GM21717 (cell line): ENCODE measurements around the gene DNAJC8.
A peak's percentile ranks its signal among the peaks of the same experiment; 100 is the strongest.

Source experiments
- ATAC-seq: cut with Tn5 transposase; IDR thresholded peaks from one replicate; pipeline ENCODE4 v1.9.1; 2021; ENCODE audit warnings: mild to moderate bottlenecking, moderate library complexity; ENCODE audit not compliant: unreplicated experiment

Gene DNAJC8, protein sequence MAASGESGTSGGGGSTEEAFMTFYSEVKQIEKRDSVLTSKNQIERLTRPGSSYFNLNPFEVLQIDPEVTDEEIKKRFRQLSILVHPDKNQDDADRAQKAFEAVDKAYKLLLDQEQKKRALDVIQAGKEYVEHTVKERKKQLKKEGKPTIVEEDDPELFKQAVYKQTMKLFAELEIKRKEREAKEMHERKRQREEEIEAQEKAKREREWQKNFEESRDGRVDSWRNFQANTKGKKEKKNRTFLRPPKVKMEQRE

DNA sequence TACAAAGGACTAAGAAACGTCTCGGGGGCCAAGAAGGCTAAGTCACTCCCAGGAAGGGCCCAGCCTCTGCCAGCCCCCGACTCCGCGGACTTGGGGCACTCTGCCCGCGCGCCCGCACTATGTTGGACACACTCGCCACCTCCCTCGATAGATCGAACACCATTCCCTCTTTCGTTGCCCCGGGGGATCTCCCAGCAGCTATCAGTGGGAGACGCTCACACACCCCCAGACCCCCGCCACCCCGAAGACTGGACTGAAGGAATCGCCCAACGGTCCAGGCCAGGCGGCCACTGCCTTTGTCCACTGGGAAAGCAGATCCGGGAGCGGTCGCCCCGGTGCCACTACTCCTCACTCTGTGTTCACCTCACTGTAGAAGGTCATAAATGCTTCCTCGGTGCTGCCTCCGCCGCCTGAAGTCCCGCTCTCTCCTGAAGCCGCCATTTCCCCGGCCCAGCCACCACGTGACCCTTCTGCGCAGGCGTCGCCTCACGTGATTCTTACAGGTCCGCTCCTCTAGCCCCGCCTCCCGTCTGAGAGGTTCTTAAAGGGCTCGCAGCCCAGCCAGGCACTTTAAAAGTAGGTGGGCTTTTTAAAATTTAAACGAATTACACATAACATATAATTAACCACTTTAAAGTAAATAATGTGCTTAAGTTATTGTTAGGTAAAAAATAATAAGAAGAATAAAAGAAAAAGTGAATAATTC, at the start of gene DNAJC8:
DNAJC8 (minus strand) TSS at position 472 of the 706 bp plus-strand sequence; CDS start at position 441, 31 bp downstream.
- ATAC-seq = peak; percentile 39

DNA sequence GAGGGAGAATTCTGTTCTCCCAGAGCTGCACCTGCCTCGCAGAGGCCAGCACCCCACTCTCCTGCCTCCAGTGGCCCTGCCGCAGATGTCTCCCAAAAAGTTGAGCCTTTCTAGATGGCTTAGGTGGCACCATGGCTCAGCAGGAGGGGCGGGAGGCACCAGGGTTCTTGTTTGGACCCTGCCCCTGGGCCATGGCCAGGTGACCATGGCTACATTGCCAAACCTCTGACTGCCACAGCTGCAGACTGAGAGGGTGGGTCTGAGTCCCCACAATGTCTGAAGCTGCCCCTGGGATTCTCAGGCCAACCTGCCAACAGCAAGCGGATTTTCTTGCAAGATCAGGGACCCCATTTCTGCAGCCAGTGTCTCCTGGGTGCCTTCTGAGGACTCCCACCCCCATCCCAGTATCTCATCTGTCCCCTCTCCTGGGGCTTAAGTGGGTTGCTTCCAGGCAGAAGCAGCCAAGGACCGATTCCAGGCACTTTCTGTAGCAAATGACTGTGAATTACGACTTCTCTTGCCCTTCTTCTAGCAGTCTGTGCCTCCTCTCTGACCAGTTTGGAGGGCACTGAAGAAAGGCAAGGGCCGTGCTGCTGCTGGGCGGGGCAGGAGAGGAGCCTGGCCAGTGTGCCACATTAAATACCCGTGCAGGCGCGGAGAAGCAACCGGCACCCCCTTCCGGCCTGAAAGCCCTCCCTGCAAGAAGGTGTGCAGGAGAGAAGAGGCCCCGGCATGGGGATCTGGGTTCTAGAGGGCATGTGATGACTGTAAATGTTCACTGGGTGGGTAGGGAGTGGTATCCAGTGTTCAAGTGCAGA, 49.0 kb upstream of the DNAJC8 start:
- no peak for ATAC-seq

DNA sequence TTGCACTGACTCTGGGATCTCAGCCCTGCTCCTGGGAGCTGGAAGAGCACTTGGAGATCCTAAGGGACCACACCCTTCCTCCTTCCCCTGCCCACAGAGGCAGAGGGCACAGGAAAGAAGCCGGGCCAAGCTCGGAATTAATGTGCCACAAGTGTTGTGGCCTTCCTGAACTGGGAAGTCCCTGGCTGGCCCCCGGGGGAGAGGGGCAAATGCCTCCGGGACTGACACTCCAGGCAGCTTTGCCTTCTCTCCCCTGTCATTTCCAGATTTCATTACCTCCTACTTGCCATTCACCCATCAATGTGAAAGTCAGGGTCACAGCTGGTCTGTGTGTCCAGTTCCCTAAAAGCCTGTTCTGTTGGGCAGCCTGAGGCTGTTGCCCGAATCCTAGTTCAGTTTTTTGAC, 48.1 kb upstream of the DNAJC8 start:
- no peak for ATAC-seq

DNA sequence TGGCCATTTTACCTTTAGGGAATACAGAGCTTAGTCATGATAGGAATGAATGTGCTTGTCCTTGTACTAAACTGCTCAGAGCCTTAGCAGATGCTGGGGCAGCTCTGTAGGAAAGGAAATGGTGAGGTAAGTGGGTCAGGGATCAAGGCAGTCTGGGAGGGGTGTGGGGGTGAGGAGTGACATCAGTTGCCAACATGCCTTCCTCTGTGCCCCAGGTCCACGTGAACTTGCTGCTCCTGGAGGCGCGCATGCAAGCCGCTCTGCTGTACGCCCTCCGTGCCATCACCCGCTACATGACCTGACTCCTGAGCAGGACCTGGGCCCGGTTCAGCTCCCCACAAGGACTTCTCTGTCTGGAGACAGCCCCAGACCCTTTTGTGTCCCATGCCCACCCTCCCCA, 47.7 kb upstream of the DNAJC8 start:
- no peak for ATAC-seq

DNA sequence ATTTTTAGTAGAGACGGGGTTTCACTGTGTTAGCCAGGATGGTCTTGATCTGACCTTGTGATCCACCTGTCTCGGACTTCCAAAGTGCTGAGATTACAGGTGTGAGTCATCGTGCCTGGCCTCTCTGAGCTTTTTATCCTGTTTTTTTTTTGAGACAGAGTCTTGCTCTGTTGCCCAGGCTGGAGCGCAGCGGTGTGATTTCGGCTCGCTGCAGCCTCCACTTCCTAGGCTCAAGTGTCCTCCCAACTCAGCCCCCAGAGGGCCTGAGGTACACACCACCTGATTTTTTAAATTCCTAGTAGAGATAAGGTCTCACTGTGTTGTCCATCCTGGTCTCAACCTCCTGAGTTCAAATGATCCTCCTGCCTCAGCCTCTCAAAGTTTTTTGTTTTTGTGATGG, 46.9 kb upstream of the DNAJC8 start:
- ATAC-seq = no peak

DNA sequence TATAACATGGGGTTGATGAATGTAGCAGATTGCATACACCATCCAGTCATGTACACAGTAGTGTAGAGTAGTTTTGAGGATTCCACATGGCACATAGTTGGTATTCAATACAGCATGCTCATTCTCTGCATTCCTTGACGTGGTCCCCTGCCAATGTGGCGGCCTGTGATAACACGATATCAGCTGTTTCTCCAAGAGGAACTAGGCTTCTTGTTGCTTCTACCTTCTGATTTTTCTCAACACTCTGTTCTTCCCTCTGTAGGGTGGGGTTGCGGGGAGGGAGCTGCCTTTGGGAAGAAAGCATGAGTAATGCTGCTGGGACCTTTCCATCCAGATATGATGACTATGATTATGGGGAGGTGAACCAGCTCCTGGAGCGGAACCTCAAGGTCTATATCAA, 45.9 kb upstream of the DNAJC8 start:
- ATAC-seq = no peak

DNA sequence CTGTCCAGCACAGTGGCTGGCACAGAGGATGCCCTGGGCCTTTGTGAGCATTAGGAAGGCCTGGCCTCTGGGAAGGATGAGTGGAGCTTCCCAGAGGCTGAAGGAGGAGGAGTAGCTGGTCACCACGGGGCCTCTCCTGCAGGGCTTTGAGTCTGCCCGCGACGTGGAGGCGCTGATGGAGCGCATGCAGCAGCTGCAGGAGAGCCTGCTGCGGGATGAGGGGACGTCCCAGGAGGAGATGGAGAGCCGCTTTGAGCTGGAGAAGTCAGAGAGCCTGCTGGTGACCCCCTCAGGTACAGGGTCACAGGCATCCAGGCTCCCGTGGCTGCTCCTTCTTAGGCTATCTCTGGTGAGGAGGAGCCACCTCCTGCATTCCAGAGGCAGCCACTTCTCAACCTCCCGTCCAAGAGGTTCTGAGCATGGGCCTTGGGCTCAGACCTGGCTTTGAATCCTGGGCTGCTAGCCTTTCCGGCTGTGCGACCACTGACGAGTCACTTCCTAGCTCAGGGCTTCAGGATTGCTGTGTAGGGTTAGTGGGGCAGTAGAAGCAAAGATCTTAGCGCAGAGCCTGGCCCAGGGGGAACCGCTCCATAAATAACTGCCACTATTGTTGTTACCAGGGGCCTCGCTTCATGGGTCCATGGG, 40.5 kb upstream of the DNAJC8 start:
- ATAC-seq = no peak

DNA sequence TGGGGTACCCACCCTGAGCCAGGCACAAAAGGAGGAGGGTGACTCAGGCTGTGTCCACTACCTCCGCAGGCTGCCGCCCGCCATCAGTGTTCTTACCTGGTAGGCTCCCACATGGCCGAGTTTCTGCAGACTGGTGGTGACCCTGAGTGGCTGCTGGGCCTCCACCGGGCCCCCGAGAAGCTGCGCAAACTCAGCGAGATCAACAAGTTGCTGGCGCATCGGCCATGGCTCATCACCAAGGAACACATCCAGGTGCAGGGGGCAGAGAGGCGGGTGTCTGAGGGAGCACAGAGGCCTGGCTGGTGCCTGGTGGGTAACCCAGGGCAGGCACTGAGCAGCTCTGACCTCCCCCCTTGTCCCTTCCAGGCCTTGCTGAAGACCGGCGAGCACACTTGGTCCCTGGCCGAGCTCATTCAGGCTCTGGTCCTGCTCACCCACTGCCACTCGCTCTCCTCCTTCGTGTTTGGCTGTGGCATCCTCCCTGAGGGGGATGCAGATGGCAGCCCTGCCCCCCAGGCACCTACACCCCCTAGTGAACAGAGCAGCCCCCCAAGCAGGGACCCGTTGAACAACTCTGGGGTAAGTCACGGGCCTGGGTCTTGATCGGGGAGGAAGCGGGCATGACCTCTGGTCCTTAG, 39.5 kb upstream of the DNAJC8 start:
- no peak for ATAC-seq

DNA sequence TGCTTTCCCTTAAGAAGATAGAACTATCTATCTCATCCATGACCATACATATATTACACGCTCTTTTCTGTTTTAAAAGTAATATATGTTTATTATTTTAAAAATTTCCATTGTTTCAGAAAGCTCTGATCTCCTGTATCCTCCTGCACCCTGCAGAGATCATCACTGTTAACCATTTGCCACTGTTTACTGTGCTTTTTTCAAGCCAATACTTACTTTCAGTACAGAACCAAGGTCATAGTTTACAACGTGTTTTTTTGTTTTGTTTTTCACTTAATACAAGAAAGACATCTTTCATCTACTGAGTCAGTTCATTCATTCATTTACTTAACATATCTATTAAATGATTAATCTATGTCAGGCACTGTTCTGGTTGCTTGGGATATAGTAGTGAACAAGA, 36.7 kb upstream of the DNAJC8 start:
- ATAC-seq = no peak

DNA sequence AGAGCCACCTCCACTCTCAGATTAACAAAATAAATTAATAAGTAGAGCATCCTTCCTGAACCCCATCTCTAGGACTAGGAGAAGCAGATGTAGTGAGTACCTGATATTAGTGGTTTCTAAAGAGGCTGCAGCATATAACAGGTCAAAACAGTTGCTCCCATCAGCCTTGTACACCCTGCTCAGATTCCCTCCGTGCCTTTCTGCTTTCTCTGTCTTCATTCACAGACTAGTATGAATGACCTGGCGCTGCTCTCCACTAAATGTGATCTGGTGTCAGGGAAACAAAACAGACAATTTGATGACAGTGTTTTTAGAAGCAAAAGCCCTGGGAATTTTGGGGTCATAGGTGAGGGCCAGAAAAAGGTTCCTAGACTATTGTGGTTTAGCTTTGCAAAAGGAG, 34.8 kb upstream of the DNAJC8 start:
- no peak for ATAC-seq

DNA sequence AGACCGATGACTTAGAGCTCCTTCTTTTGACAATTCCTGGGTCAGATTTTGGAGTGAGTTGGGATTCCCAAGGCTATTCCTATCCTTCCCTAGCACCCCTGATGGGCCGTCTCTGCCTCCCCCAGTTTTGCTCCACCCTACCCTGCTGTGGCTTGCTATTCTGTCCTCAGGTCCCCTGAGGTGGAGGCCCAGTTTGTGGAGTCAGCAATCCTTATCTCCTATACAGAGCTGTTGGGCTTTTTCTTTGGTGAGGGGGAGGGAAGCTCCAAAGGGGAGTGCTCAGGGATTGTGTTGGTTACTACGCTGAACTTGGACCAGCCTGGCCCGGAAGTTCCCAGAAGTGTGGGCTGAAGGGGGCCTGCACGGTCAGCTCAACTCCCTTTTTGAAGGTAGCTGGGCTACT, 34.1 kb upstream of the DNAJC8 start:
- ATAC-seq = no peak

DNA sequence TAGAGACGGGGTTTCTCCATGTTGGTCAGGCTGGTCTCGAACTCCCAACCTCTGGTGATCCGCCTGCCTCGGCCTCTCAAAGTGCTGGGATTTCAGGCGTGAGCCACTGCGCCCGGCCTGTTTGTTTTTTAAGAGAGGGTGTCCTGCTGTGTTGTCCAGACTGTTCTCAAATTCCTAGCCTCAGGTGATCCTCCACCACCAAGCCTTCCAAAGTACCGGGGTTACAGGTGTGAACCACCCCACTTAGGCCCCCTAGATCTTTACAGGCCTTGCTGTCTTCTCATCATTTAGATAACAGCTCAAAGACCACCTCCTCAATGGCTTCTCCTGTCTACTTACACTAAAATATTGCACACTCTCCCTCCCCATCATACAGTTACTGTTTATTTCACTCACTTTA, 32.7 kb upstream of the DNAJC8 start:
- no peak for ATAC-seq

DNA sequence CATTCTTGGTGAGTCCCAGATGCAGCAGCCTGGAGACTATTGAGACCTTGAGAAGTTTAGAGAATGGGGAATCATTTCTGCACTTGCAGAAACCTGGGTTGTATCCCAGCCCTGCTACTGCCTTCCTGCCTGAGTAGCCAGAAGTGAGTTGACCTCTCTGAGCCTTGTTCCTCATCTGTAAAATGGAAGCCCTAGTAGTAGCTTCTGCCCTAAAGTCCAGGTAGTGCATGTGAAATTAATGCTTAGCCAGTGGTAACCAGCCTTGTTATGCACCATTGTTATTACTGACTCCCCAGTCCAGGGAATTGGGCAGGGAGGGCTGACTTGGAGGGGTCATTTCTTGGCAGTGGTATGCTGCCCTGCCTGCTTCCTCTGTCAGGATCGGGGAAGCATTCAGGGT, 32.1 kb upstream of the DNAJC8 start:
- ATAC-seq = no peak

DNA sequence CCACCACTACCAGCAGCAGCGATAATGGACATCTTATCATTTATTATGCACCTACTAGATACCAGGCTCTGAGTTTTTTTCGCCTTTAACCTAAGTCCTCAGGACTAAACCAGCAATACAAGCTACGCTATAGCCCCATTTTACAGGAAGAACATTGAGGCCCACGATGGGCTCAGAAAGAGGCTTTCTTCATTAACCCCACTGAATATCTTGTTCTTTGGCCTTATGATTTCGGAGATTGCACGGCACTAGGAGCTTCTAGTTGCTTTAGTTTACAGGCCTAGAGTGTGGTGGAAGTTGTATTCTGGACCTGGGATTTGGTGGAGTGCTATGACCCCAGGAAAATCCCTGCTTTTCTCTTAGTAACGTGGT, 28.0 kb upstream of the DNAJC8 start:
- ATAC-seq = no peak

DNA sequence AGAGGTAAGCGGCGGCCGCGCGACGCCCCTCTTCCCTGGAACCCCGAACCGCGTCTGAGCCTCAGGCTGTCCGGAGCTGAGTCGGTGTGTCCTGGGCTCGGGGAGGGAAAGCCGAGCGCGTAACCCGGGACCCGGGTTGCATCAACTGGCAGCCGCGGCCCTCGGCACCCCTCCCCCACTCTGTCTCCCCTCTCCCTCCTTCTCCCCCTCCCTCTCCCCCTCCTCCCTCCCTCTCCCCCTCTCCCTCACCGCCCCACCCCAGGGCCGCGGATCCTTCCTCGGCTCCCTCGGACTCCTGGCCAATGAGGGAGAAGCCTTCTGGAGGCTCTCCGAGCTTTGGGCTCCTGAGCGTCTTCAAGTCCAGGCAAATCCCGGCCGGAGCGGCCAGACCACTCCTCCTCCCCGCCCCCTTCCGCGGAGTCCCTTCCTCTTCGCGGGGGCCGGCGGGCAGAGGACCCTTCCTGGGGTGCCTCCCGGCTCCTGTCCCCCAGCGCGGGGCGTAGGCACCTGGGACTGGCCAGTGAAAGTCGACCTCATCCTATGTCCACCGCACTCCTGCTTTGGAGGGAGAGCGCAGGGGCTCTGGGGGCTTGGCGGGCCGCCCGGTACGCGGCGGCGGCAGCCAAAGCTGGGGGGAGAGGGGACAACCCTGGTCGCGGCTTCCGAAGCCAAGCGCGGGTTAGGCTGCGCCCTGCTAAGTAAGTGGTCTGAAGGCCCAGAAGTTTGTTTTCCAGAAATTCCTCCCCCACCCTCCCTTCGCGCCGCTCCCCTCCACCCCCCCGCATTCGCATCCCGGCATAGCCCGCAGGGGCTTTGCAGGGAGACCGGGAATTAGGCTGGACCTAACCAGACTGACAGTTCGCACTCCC, 27.3 kb upstream of the DNAJC8 start:
- peak; percentile 10 for ATAC-seq

DNA sequence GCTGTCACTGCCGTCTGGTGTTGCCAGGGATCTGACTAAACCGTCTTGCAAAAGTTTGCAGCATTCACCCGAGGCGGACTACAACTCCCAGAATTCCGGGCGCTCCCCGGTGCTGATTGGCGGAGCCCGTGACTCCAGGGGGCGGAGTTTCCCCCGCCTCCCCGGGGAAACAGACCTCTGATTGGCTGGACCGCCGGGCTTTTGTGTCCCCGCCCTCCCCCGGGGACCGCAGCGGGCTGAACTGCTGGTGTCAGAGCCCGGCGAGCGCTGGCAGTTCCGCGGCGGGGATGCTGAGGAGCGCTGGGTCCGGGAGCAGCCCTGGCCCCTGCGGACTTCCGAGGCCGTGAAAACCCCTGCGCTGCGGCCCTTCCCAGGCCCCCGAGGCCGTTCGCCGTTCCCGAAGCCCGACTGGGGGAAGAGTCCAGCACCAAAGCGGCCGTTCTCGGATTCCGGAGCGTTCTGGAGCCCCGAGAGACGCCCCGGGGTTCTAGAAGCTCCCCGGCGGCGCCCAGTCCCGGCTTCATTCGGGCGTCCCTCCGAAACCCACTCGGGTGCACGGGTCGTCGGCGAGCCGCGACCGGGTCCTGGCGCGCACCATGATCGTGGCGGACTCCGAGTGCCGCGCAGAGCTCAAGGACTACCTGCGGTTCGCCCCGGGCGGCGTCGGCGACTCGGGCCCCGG, 26.6 kb upstream of the DNAJC8 start, which contains the start of gene SESN2:
SESN2 (plus strand) TSS at position 267 of the 682 bp plus-strand sequence; CDS start at position 597, 330 bp downstream.
- ATAC-seq = peak; percentile 86

DNA sequence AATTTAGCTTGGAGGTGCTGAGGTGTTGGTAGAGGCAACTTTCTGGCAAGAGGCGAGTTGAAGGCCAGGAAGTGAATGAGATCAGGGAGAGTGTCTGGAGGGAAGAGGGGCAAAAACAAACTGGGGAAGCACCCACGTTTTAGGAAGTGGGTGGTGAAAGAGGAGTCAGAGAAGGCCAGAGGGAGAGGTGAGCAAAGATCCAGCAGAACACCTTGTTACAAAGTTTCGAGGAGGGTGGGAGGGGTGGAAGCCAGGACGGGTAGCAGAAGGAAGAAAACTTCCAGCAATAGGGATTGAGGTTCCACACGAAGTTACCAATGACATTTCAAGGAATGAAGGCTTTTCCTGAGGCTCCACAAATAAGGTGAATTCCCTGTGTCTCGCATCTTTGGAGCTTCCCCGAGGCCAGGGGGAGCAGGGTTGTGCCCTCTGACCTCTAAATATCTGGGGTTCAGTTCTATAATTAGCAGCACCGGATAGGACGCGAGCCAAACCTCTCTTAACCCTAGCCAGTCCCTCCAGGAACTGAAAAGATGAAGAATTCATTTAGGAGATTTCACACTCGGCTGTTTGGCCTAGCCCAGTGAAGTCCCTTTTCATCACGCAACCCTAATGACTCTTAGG, 25.9 kb upstream of the DNAJC8 start:
- no peak for ATAC-seq

DNA sequence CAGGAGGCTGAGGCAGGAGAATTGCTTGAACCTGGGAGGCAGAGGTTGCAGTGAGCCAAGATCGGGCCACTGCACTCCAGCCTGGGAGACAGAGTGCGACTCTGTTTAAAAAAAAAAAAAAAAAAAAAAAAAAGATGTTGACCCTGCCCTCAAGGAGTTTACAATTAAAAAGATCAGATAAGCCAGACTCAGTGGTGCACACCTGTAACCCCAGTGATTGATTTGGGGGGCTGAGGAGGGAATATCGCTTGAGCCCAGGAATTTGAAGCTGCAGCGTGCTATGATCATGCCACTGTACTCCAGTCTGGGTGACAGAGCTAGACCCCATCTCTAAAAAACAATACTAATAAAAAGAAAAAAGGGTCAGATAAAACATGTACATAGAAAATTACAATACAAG, 24.9 kb upstream of the DNAJC8 start:
- no peak for ATAC-seq
